ENCODE results near the gene TRPM6. TPM values are rescaled to one million over a fixed set of nuclear protein-coding genes. Genes with fewer than 3 reads are reported as not detected.

Gene TRPM6
- total RNA-seq, 1 donor from 2014 or later = 1.9 TPM

DNA sequence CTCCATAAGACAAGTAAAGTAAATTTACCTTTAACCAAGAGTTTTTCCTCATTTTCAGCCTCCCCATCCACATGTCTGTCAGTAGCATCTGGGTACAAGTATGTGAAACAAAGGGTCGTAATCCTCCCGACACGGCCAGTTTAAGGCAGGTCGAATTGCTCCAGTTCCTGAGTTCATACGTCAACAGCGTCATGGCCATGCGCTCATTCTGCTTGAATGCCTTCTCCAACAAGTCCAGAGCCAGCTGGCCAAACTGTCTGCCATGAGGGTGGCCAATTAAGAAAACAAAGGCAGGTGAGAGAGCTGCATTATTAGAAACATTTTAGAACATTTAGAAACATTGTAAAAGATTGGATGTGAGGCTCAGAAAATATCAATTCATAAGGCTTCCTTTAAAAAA lies 87.5 kb downstream of the TRPM6 start:
- no peak for TF ChIP-seq CTCF (IDR thresholded peaks at IDR 0.05; ENCODE audit: unreplicated experiment)
- Mint-ChIP-seq H3K27ac (ENCODE audit: unreplicated experiment) (no peak overlapping the region), H3K4me3 (ENCODE audit: unreplicated experiment) (no peak overlapping the region), H3K9me3 (ENCODE audit: unreplicated experiment) (no peaks in the 10 kb centered on the region), H3K4me1 (ENCODE audit: unreplicated experiment) (no peaks in the 10 kb centered on the region), H3K27me3 (ENCODE audit: unreplicated experiment) (no peaks in the 10 kb centered on the region), H3K36me3 (ENCODE audit: low read depth, unreplicated experiment) (no peaks in the 10 kb centered on the region)
- no peak for DNase-seq (ENCODE audit: low spot score)

GRCh38 chr9:74795803-74796202 lies 91.9 kb downstream of the TRPM6 start:
- TF ChIP-seq CTCF (IDR thresholded peaks at IDR 0.05; ENCODE audit: unreplicated experiment) = no peak
- no peaks in the 10 kb centered on the region for H3K9me3 Mint-ChIP-seq (ENCODE audit: unreplicated experiment)
- H3K4me3 Mint-ChIP-seq (ENCODE audit: unreplicated experiment) = no peak overlapping the region
- no peak overlapping the region for H3K27ac Mint-ChIP-seq (ENCODE audit: unreplicated experiment)
- DNase-seq (ENCODE audit: low spot score) = no peak
- H3K27me3 Mint-ChIP-seq (ENCODE audit: unreplicated experiment) = no peaks in the 10 kb centered on the region
- H3K36me3 Mint-ChIP-seq (ENCODE audit: low read depth, unreplicated experiment) = no peaks in the 10 kb centered on the region
- no peaks in the 10 kb centered on the region for H3K4me1 Mint-ChIP-seq (ENCODE audit: unreplicated experiment)

DNA sequence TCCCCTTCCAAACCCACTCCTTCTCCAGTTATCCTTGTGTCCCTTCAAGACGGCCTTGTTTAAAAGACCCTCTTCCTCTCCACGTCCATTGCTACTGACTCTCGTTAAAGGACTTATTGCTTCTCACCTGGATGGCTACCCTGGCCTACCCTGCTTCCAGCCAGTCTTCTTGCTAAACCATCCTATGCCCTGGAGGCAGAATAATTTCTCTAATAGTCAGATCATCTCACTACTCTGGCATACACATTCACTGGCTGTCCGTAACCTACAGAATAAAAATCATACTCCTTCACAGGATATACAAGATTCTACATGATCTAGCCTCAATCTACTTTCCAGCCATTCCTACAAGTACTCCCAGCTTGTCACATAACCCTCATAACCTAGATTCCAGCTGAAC lies 92.6 kb downstream of the TRPM6 start:
- Mint-ChIP-seq H3K4me1 (ENCODE audit: unreplicated experiment) (no peaks in the 10 kb centered on the region), H3K36me3 (ENCODE audit: low read depth, unreplicated experiment) (no peaks in the 10 kb centered on the region)

GRCh38 chr9:74784506-74784905 lies 103.2 kb downstream of the TRPM6 start:
- Mint-ChIP-seq H3K9me3 (ENCODE audit: unreplicated experiment) (no peaks in the 10 kb centered on the region), H3K27ac (ENCODE audit: unreplicated experiment) (no peak overlapping the region), H3K4me1 (ENCODE audit: unreplicated experiment) (no peaks in the 10 kb centered on the region), H3K27me3 (ENCODE audit: unreplicated experiment) (no peaks in the 10 kb centered on the region), H3K36me3 (ENCODE audit: low read depth, unreplicated experiment) (no peaks in the 10 kb centered on the region), H3K4me3 (ENCODE audit: unreplicated experiment) (no peak overlapping the region)
- DNase-seq (ENCODE audit: low spot score) = no peak
- TF ChIP-seq CTCF (IDR thresholded peaks at IDR 0.05; ENCODE audit: unreplicated experiment) = no peak

More for the DNA sequence above, 92.6 kb downstream of the TRPM6 start:
- H3K27ac Mint-ChIP-seq (ENCODE audit: unreplicated experiment) = no peak overlapping the region
- DNase-seq (ENCODE audit: low spot score) = no peak
- H3K9me3 Mint-ChIP-seq (ENCODE audit: unreplicated experiment) = no peaks in the 10 kb centered on the region
- H3K4me3 Mint-ChIP-seq (ENCODE audit: unreplicated experiment) = no peak overlapping the region
- H3K27me3 Mint-ChIP-seq (ENCODE audit: unreplicated experiment) = no peaks in the 10 kb centered on the region
- no peak for TF ChIP-seq CTCF (IDR thresholded peaks at IDR 0.05; ENCODE audit: unreplicated experiment)

DNA sequence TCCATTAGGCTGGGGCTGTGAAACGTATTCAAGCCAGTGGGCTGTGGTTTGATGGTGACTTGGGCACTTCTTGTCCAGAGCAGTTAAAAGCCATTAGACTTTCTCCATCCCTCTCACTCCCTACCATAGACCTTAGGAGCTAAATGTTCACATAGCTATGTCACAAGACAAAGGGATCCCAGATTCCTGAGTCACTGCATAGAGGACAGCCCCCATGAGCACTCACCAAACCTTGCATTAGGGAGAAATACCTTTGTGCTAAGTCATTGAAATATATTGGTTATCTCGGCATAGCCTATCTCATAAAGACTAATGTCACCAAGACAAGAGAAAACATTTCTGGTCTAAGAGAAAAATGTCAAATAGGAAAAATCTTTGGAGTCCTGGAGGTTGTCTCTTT lies 104.3 kb downstream of the TRPM6 start:
- Mint-ChIP-seq H3K9me3 (ENCODE audit: unreplicated experiment) (no peaks in the 10 kb centered on the region), H3K4me1 (ENCODE audit: unreplicated experiment) (no peaks in the 10 kb centered on the region), H3K36me3 (ENCODE audit: low read depth, unreplicated experiment) (no peaks in the 10 kb centered on the region), H3K27me3 (ENCODE audit: unreplicated experiment) (no peaks in the 10 kb centered on the region), H3K4me3 (ENCODE audit: unreplicated experiment) (no peak overlapping the region), H3K27ac (ENCODE audit: unreplicated experiment) (no peak overlapping the region)
- DNase-seq (ENCODE audit: low spot score) = no peak
- TF ChIP-seq CTCF (IDR thresholded peaks at IDR 0.05; ENCODE audit: unreplicated experiment) = no peak
